K562 (cell line): ENCODE data around the gene ANKRD7. TPM values are rescaled to one million over a fixed set of nuclear protein-coding genes. Genes with fewer than 3 reads are reported as not detected.

Experiments
- BCOR ChIP-seq: fragments of 450-650 bp; IDR thresholded peaks from 2 replicates; pipeline ENCODE4 v1.6.1; 2016
- BRD9 ChIP-seq: fragments of 450-650 bp; IDR thresholded peaks from 2 replicates; pipeline ENCODE4 v1.6.1; 2018; ENCODE audit warnings: low read depth; ENCODE audit not compliant: partially characterized antibody
- CBX3 ChIP-seq, 2 experiments: IDR thresholded peaks; 1 replicate in 1 of 2; 2 replicates in 1 of 2; pipeline ENCODE4 v1.6.1; 2012; ENCODE audit warnings: inconsistent platforms in 2 of 2, low read length in 2 of 2, borderline replicate concordance in 1 of 2, control low read depth in 1 of 2
- CBX8 ChIP-seq: fragments of 200-600 bp; sonication (generic); IDR thresholded peaks from 2 replicates; pipeline ENCODE4 v1.6.1; 2012; ENCODE audit warnings: borderline replicate concordance, mixed run types, low read depth, mild to moderate bottlenecking, moderate library complexity, mixed read lengths, low read length, control low read depth, inconsistent platforms; ENCODE audit not compliant: poor library complexity, severe bottlenecking; ENCODE audit errors: extremely low read depth
- ETV6 ChIP-seq, 3 experiments: fragments of 150-350 bp in 1 of 3; sonication (generic) in 1 of 3; formaldehyde crosslinking in 1 of 3; IDR thresholded peaks; 2 replicates each; pipeline versions ENCODE4 v1.6.1 to v1.8.0; 2014 to 2022; ENCODE audit warnings: borderline replicate concordance in 2 of 3, low read depth in 2 of 3, antibody characterized with exemption in 1 of 3, low read length in 1 of 3, mild to moderate bottlenecking in 1 of 3, missing genetic modification reagents in 1 of 3
- FOXA3 ChIP-seq, 2 experiments: fragments of 450-650 bp in 1 of 2; sonication (generic) in 1 of 2; formaldehyde crosslinking; IDR thresholded peaks in 1 of 2; conservative IDR thresholded peaks in 1 of 2; 2 replicates each; pipeline versions ENCODE4 v1.4.0 to v1.8.0; 2020 to 2022; ENCODE audit warnings: mild to moderate bottlenecking in 2 of 2, missing genetic modification reagents in 1 of 2
- FOXJ3 ChIP-seq: sonication (generic); formaldehyde crosslinking; IDR thresholded peaks from 2 replicates; pipeline ENCODE4 v1.4.0; 2020; ENCODE audit warnings: mild to moderate bottlenecking, missing genetic modification reagents
- KLF16 ChIP-seq: IDR thresholded peaks from 2 replicates; pipeline ENCODE4 v1.6.1; 2016; ENCODE audit warnings: antibody characterized with exemption
- NFXL1 ChIP-seq: fragments of 450-650 bp; formaldehyde crosslinking; IDR thresholded peaks from 2 replicates; pipeline ENCODE4 v1.4.0; 2021; ENCODE audit warnings: mild to moderate bottlenecking
- OTX1 ChIP-seq: fragments of 450-650 bp; formaldehyde crosslinking; IDR thresholded peaks from 2 replicates; pipeline ENCODE4 v1.4.0; 2022; ENCODE audit warnings: mild to moderate bottlenecking
- POLR2G ChIP-seq: fragments of 200-400 bp; formaldehyde crosslinking; IDR thresholded peaks from 2 replicates; pipeline ENCODE4 v1.6.1; 2017; ENCODE audit warnings: low read depth, mild to moderate bottlenecking, antibody characterized with exemption, low read length, moderate library complexity
- RAD21 ChIP-seq, 2 experiments: fragments of 250-450 bp in 1 of 2; fragments of 450-650 bp in 1 of 2; sonication (Bioruptor Pico) in 1 of 2; formaldehyde crosslinking in 1 of 2; IDR thresholded peaks in 1 of 2; conservative IDR thresholded peaks in 1 of 2; 2 replicates each; pipeline versions ENCODE4 v1.4.0 to v1.8.0; 2020 to 2022; ENCODE audit warnings: mild to moderate bottlenecking in 2 of 2, moderate library complexity in 1 of 2
- RAD51 ChIP-seq: fragments of 450-650 bp; IDR thresholded peaks from 2 replicates; pipeline ENCODE4 v1.7.1; 2016; ENCODE audit warnings: low read depth, mild to moderate bottlenecking, borderline replicate concordance
- RBM14 ChIP-seq: fragments of 200-400 bp; formaldehyde crosslinking; IDR thresholded peaks from 2 replicates; pipeline ENCODE4 v1.6.1; 2018; ENCODE audit warnings: low read depth, mild to moderate bottlenecking, low read length, moderate library complexity, borderline replicate concordance; ENCODE audit not compliant: insufficient read depth
- STAT5A ChIP-seq: IDR thresholded peaks from 2 replicates; pipeline ENCODE4 v1.6.1; 2012; ENCODE audit warnings: low read length, inconsistent platforms, borderline replicate concordance
- polyA plus RNA-seq, 8 experiments: library from polyadenylated mRNA; depleted of rRNA in 4 of 8; stranded (reverse) in 5 of 8; unstranded in 3 of 8; fragments of >200 nt; fragmentation: Nextera tagmentation in 2 of 8; fragmentation: Illumina TruSeq in 1 of 8; extraction: Ambion mirVana in 2 of 8; extraction: Trizol in 1 of 8; gene quantifications; 2 replicates each; pipeline versions ENCODE4 v1.2.1 to v1.2.3, GENCODE V29; 2011 to 2014; ENCODE audit warnings: inconsistent platforms in 1 of 8, missing spikeins in 1 of 8
- total RNA-seq, 7 experiments: library from RNA; depleted of rRNA in 6 of 7; stranded (reverse); fragments of >200 nt in 6 of 7; fragmentation: Illumina TruSeq in 2 of 7; extraction: Trizol in 2 of 7; gene quantifications; 2 replicates each; pipeline versions ENCODE4 v1.2.1 to v1.2.3, GENCODE V29; 2011 to 2021; ENCODE audit warnings: low replicate concordance in 1 of 7
- TF ChIP-seq, protein P1 (sequence below), 2 experiments: fragments of 200-800 bp in 1 of 2; sonication (Bioruptor generic) in 1 of 2; sonication (generic) in 1 of 2; formaldehyde crosslinking in 1 of 2; IDR thresholded peaks in 1 of 2; conservative IDR thresholded peaks in 1 of 2; 2 replicates each; pipeline versions ENCODE4 v1.5.0 to v1.6.1; 2016 to 2020; ENCODE audit warnings: missing compliant biosample characterization in 1 of 2, missing genetic modification characterization in 1 of 2, missing genetic modification reagents in 1 of 2
- TF ChIP-seq, protein P2 (sequence below): fragments of 250-450 bp; sonication (Bioruptor Pico); IDR thresholded peaks from 2 replicates; pipeline ENCODE4 v1.8.0; 2021; ENCODE audit warnings: moderate library complexity, mild to moderate bottlenecking, inconsistent platforms
- TF ChIP-seq, protein P3 (sequence below): fragments of 250-450 bp; sonication (Bioruptor Pico); IDR thresholded peaks from 2 replicates; pipeline ENCODE4 v1.6.1; 2021; ENCODE audit warnings: mild to moderate bottlenecking
- TF ChIP-seq, protein P4 (sequence below), 2 experiments: IDR thresholded peaks in 1 of 2; conservative IDR thresholded peaks in 1 of 2; 2 replicates each; pipeline ENCODE4 v1.6.1; 2016; ENCODE audit warnings: low read depth in 2 of 2, mild to moderate bottlenecking in 1 of 2, missing compliant biosample characterization in 1 of 2, missing genetic modification characterization in 1 of 2, moderate library complexity in 1 of 2

ANKRD7 gene
- total and polyA plus RNA-seq, 9 of the 15 experiments (the other 6 are each of a cell fraction or from before 2014, with no cell fraction given), result 0.33 TPM; not detected in 8

DNA sequence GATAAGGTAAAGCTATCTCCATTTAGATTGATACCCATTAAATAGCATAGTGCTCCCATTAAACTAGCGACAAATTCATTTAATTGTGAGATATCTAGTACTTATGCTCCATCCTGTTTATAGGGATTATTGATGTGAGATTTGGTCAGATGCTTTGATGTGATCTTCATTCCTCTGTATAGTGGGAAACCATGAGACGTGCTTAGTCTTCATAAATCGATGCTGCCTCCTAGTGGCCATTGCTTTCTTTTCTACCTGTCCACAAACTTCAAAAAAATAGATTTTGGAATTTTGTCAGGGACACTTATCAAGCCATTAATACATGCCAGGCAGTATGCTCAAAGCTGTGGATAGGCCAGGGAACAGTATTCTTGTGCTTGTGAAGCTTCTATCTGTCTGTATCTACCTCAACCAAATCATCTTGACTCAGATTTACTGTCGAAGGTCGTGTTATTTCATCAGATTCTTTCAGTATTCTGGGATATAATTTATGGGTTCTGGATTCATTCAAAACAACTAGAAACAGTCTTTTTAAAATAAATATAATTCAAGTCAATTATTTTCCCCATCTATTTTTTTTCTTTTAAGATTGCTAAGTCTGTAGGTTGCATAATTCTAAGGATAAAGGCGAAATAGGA is 28.5 kb upstream of the ANKRD7 start (continued):
- TF ChIP-seq FOXA3 (CRISPR knock-in tag; conservative IDR thresholded peaks at IDR 0.05 in 1 of 2, IDR thresholded peaks at IDR 0.05 in 1 of 2) (0 out of 4 replicates have a peak, but pooled peaks of 1 of the 2 experiments have one; percentile 20), RAD21 (CRISPR knock-in tag; conservative IDR thresholded peaks at IDR 0.05 in 1 of 2, IDR thresholded peaks at IDR 0.05 in 1 of 2) (peak; percentile 77 to 82), OTX1 (CRISPR knock-in tag) (no peak), CBX8 (no peak), ETV6 (IDR thresholded peaks at IDR 0.05; ENCODE audit: borderline replicate concordance in 1 of 2, low read depth in 2 of 2, low read length in 1 of 2) (no peak), ETV6 (CRISPR knock-in tag; IDR thresholded peaks at IDR 0.05; ENCODE audit: borderline replicate concordance) (no peak), FOXJ3 (CRISPR knock-in tag) (no peak), RAD51 (no peak), BCOR (no peak), BRD9 (no peak), POLR2G (0 out of 2 replicates have a peak, but pooled peaks have one; percentile 48), STAT5A (no peak), NFXL1 (no peak), KLF16 (peak; percentile 15; the same call in 1 of the 2 replicates), CBX3 (IDR thresholded peaks at IDR 0.05; ENCODE audit: borderline replicate concordance in 1 of 2, low read length in 2 of 2) (no peak), RBM14 (no peak)
- TF ChIP-seq, protein P1, sequence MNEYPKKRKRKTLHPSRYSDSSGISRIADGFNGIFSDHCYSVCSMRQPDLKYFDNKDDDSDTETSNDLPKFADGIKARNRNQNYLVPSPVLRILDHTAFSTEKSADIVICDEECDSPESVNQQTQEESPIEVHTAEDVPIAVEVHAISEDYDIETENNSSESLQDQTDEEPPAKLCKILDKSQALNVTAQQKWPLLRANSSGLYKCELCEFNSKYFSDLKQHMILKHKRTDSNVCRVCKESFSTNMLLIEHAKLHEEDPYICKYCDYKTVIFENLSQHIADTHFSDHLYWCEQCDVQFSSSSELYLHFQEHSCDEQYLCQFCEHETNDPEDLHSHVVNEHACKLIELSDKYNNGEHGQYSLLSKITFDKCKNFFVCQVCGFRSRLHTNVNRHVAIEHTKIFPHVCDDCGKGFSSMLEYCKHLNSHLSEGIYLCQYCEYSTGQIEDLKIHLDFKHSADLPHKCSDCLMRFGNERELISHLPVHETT (CRISPR knock-in tag; conservative IDR thresholded peaks at IDR 0.05 in 1 of 2, IDR thresholded peaks at IDR 0.05 in 1 of 2), result no peak
- TF ChIP-seq, protein P2, sequence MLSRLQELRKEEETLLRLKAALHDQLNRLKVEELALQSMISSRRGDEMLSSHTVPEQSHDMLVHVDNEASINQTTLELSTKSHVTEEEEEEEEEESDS (CRISPR knock-in tag), result no peak
- TF ChIP-seq, protein P3, sequence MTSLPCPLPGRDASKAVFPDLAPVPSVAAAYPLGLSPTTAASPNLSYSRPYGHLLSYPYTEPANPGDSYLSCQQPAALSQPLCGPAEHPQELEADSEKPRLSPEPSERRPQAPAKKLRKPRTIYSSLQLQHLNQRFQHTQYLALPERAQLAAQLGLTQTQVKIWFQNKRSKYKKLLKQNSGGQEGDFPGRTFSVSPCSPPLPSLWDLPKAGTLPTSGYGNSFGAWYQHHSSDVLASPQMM, result no peak
- TF ChIP-seq, protein P4, sequence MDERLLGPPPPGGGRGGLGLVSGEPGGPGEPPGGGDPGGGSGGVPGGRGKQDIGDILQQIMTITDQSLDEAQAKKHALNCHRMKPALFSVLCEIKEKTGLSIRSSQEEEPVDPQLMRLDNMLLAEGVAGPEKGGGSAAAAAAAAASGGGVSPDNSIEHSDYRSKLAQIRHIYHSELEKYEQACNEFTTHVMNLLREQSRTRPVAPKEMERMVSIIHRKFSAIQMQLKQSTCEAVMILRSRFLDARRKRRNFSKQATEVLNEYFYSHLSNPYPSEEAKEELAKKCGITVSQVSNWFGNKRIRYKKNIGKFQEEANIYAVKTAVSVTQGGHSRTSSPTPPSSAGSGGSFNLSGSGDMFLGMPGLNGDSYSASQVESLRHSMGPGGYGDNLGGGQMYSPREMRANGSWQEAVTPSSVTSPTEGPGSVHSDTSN (CRISPR knock-in tag; IDR thresholded peaks at IDR 0.05; ENCODE audit: low read depth), result no peak
- TF ChIP-seq, protein P4 (tag; conservative IDR thresholded peaks at IDR 0.05; ENCODE audit: low read depth), result peak; percentile 48; the same call in 1 of the 2 replicates
